Testis (tissue), 3 donors: ENCODE data around the gene TTC17. TPM values are rescaled to one million over a fixed set of nuclear protein-coding genes. Genes with fewer than 3 reads are reported as not detected.
"Not testable (repeated sequence)": the region's sequence is repeated elsewhere in the genome, so short reads cannot be mapped to it uniquely, and the experiment has no call there.

ENCODE experiments used
- DNase-seq: peaks from one replicate; pipeline ENCODE4 v3.0.0-alpha.2; 2019
- H3K27ac ChIP-seq, 2 donors: fragments of 200-600 bp; sonication (generic); one replicate each; pipeline ENCODE4 v1.5.1; 2019
- H3K27me3 ChIP-seq: fragments of 200-600 bp; sonication (generic); one replicate; pipeline ENCODE4 v1.5.1; 2019
- H3K36me3 ChIP-seq: fragments of 200-600 bp; sonication (generic); one replicate; pipeline ENCODE4 v1.5.1; 2017; ENCODE audit warnings: low read depth; ENCODE audit errors: missing control alignments
- H3K4me1 ChIP-seq: fragments of 200-600 bp; sonication (generic); one replicate; pipeline ENCODE4 v1.5.1; 2019
- H3K4me3 ChIP-seq, 2 donors: fragments of 200-600 bp; sonication (generic); one replicate each; pipeline ENCODE4 v1.5.1; 2017 to 2019
- H3K9me3 ChIP-seq: fragments of 200-600 bp; sonication (generic); one replicate; pipeline ENCODE4 v1.5.1; 2017
- CTCF ChIP-seq, 3 experiments: fragments of 450-650 bp in 2 of 3; fragments of 200-600 bp in 1 of 3; sonication (generic) in 1 of 3; IDR thresholded peaks; one replicate each; pipeline ENCODE4 v1.5.1; 2016 to 2019; ENCODE audit warnings: antibody characterized with exemption in 3 of 3, mild to moderate bottlenecking in 2 of 3, moderate library complexity in 1 of 3
- POLR2A ChIP-seq: fragments of 450-650 bp; IDR thresholded peaks from one replicate; pipeline ENCODE4 v1.6.1; 2017; ENCODE audit warnings: antibody characterized with exemption, mild to moderate bottlenecking, moderate library complexity
- WGBS, 2 donors: methylation state at CpG; one replicate each; pipeline ENCODE4 v1.1.5; 2018; 5-methylcytosine and 5-hydroxymethylcytosine counted together
- intact Hi-C: fragments of 100-400 bp; cut with DNase I; formaldehyde crosslinking; loops from one replicate; pipeline ENCODE4 v1.15.1; 2023; ENCODE audit warnings: low total_unique reads
- polyA plus RNA-seq: library from polyadenylated mRNA; stranded (reverse); fragments of 350-450 nt; fragmentation: Illumina TruSeq; extraction: RNeasy Lipid Tissue Mini Kit (QIAGEN cat#74804); gene quantifications from one replicate; pipeline ENCODE4 v1.2.3, GENCODE V29; 2014; ENCODE audit warnings: low read depth, low replicate concordance; ENCODE audit not compliant: insufficient read depth
- total RNA-seq, 2 donors: library from RNA; depleted of rRNA; stranded (reverse); fragments of >200 nt; gene quantifications; one replicate each; pipeline ENCODE4 v1.2.3, GENCODE V29; 2016

Gene TTC17
- total and polyA plus RNA-seq, 3 donors from 2014 or later = 74.9 to 141 (median 134) TPM

GRCh38 chr11:43459246-43459645, 100.5 kb downstream of the TTC17 start:
- WGBS, 2 donors = 93 to 94% methylated on average over 1 of the region's 1 CpG
- Histone ChIP-seq H3K9me3 (no peaks in the 10 kb centered on the region), H3K36me3 (no peaks in the 10 kb centered on the region), H3K4me3 (no peak overlapping the region), H3K27me3 (no peaks in the 10 kb centered on the region), H3K4me1 (no peaks in the 10 kb centered on the region), H3K27ac (no peak overlapping the region)
- intact Hi-C loops = no loop called here
- no peak for TF ChIP-seq POLR2A
- no peak for TF ChIP-seq CTCF (IDR thresholded peaks at IDR 0.05)
- no peak for DNase-seq

GRCh38 chr11:43462359-43462758, 103.6 kb downstream of the TTC17 start:
- no peak overlapping the region for H3K4me3 ChIP-seq
- no peak overlapping the region for H3K27ac ChIP-seq
- H3K36me3 ChIP-seq = no peaks in the 10 kb centered on the region
- H3K4me1 ChIP-seq = no peaks in the 10 kb centered on the region
- intact Hi-C loops = no loop called here
- H3K27me3 ChIP-seq = no peaks in the 10 kb centered on the region
- 74 to 88% methylated on average over 1 of the region's 1 CpG for WGBS, 2 donors
- no peaks in the 10 kb centered on the region for H3K9me3 ChIP-seq
- DNase-seq = no peak
- TF ChIP-seq POLR2A (no peak), CTCF (IDR thresholded peaks at IDR 0.05) (no peak)

GRCh38 chr11:43467958-43468357, 109.2 kb downstream of the TTC17 start:
- no peaks in the 10 kb centered on the region for H3K27me3 ChIP-seq
- DNase-seq = no peak
- no peak for TF ChIP-seq CTCF (IDR thresholded peaks at IDR 0.05)
- no peak for TF ChIP-seq POLR2A
- no peaks in the 10 kb centered on the region for H3K9me3 ChIP-seq
- H3K4me1 ChIP-seq = no peaks in the 10 kb centered on the region
- H3K4me3 ChIP-seq = no peak overlapping the region
- no peaks in the 10 kb centered on the region for H3K36me3 ChIP-seq
- no peak overlapping the region for H3K27ac ChIP-seq
- intact Hi-C loops = no loop called here

- H3K4me1 ChIP-seq, H3K4me3 ChIP-seq, H3K27ac ChIP-seq, H3K36me3 ChIP-seq, H3K27me3 ChIP-seq, intact Hi-C loops, H3K9me3 ChIP-seq, DNase-seq: not testable (repeated sequence)
- 86 to 89% methylated on average over 5 of the region's 5 CpGs for WGBS, 2 donors
Measured at GRCh38 chr11:43477491-43477890, 118.8 kb downstream of the TTC17 start.

- H3K27me3 ChIP-seq = no peaks in the 10 kb centered on the region
- 90% methylated on average over 6 of the region's 6 CpGs for WGBS, 2 donors
- DNase-seq = no peak
- H3K4me1 ChIP-seq = no peaks in the 10 kb centered on the region
- no peaks in the 10 kb centered on the region for H3K9me3 ChIP-seq
- intact Hi-C loops = no loop called here
- H3K27ac ChIP-seq = no peak overlapping the region
- no peak for TF ChIP-seq POLR2A
- no peak for TF ChIP-seq CTCF (IDR thresholded peaks at IDR 0.05)
- no peak overlapping the region for H3K4me3 ChIP-seq
- peaks cover 3% of the 10 kb centered on the region for H3K36me3 ChIP-seq
Measured at GRCh38 chr11:43486141-43486540, 127.4 kb downstream of the TTC17 start.
